GM18502 (cell line): ENCODE results near the gene NMT1.

Experiments
- ATAC-seq: cut with Tn5 transposase; IDR thresholded peaks from one replicate; pipeline ENCODE4 v1.9.1; 2021; ENCODE audit warnings: mild to moderate bottlenecking; ENCODE audit not compliant: unreplicated experiment, poor library complexity

NMT1 gene

GRCh38 chr17:45147581-45148182, 86.6 kb downstream of the NMT1 start:
- no peak for ATAC-seq

- ATAC-seq: peak; percentile 64
These were observed 87.3 kb downstream of the NMT1 start, which contains the start of gene HEXIM1 for GRCh38 chr17:45148183-45149036. HEXIM1 (plus strand) TSS chr17:45148475; CDS start chr17:45149191, 716 bp downstream.

GRCh38 chr17:45149037-45149668, 88.0 kb downstream of the NMT1 start:
- ATAC-seq: no peak

- ATAC-seq: no peak
These were observed 88.8 kb downstream of the NMT1 start for GRCh38 chr17:45149669-45150664.

GRCh38 chr17:45150911-45151809, 90.0 kb downstream of the NMT1 start:
- ATAC-seq: no peak

GRCh38 chr17:45155029-45155428, 93.9 kb downstream of the NMT1 start:
- ATAC-seq: no peak

GRCh38 chr17:45155483-45155882, 94.4 kb downstream of the NMT1 start:
- ATAC-seq: no peak

- ATAC-seq: no peak
These were observed 95.1 kb downstream of the NMT1 start for GRCh38 chr17:45156242-45156641.
